ENCODE results near the gene PTPRCAP.

Gene PTPRCAP

GRCh38 chr11:67453816-67454732, 16.6 kb upstream of the PTPRCAP start:
- H3K36me3 Mint-ChIP-seq (ENCODE audit: low read depth) = no peaks in the 10 kb centered on the region
- H3K4me1 Mint-ChIP-seq (ENCODE audit: low read depth) = peaks cover 14% of the 10 kb centered on the region
- no peaks in the 10 kb centered on the region for H3K9me3 Mint-ChIP-seq
- no peak overlapping the region for H3K27ac Mint-ChIP-seq
- no peaks in the 10 kb centered on the region for H3K27me3 Mint-ChIP-seq
- no peak for DNase-seq
- no peak overlapping the region for H3K4me3 Mint-ChIP-seq

- DNase-seq = no peak
- Mint-ChIP-seq H3K27me3 (no peaks in the 10 kb centered on the region), H3K4me3 (no peak within 1 kb of the TSS), H3K9me3 (no peaks in the 10 kb centered on the region), H3K36me3 (ENCODE audit: low read depth) (no peaks in the 10 kb centered on the region), H3K27ac (peak within 1 kb of the TSS; percentile 33), H3K4me1 (ENCODE audit: low read depth) (peaks cover 28% of the 10 kb centered on the region)
Observed at GRCh38 chr11:67452141-67452952, 14.9 kb upstream of the PTPRCAP start, which contains the start of gene GPR152. Gene GPR152 (minus strand): TSS chr11:67452729. CDS start chr11:67452724, 5 bp downstream.

GRCh38 chr11:67451658-67451976, 14.1 kb upstream of the PTPRCAP start:
- peaks cover 36% of the 10 kb centered on the region for H3K4me1 Mint-ChIP-seq (ENCODE audit: low read depth)
- no peaks in the 10 kb centered on the region for H3K9me3 Mint-ChIP-seq
- H3K36me3 Mint-ChIP-seq (ENCODE audit: low read depth) = no peaks in the 10 kb centered on the region
- no peak for DNase-seq
- no peak overlapping the region for H3K4me3 Mint-ChIP-seq
- no peaks in the 10 kb centered on the region for H3K27me3 Mint-ChIP-seq
- peak overlapping the region; percentile 33 for H3K27ac Mint-ChIP-seq

- H3K27ac Mint-ChIP-seq = peak overlapping the region; percentile 33
- no peak overlapping the region for H3K4me3 Mint-ChIP-seq
- H3K36me3 Mint-ChIP-seq (ENCODE audit: low read depth) = no peaks in the 10 kb centered on the region
- no peaks in the 10 kb centered on the region for H3K27me3 Mint-ChIP-seq
- no peaks in the 10 kb centered on the region for H3K9me3 Mint-ChIP-seq
- H3K4me1 Mint-ChIP-seq (ENCODE audit: low read depth) = peaks cover 42% of the 10 kb centered on the region
- DNase-seq = no peak
Observed at GRCh38 chr11:67450796-67451657, 13.5 kb upstream of the PTPRCAP start.

- Mint-ChIP-seq H3K36me3 (ENCODE audit: low read depth) (no peaks in the 10 kb centered on the region), H3K9me3 (no peaks in the 10 kb centered on the region), H3K27ac (peak overlapping the region; percentile 61), H3K4me3 (no peak overlapping the region), H3K4me1 (ENCODE audit: low read depth) (peaks cover 59% of the 10 kb centered on the region), H3K27me3 (no peaks in the 10 kb centered on the region)
- no peak for DNase-seq
Observed at GRCh38 chr11:67449116-67449844, 11.8 kb upstream of the PTPRCAP start.

GRCh38 chr11:67448220-67448609, 10.7 kb upstream of the PTPRCAP start:
- no peak for DNase-seq
- Mint-ChIP-seq H3K4me3 (no peak overlapping the region), H3K9me3 (no peaks in the 10 kb centered on the region), H3K27ac (peak overlapping the region; percentile 57), H3K27me3 (no peaks in the 10 kb centered on the region), H3K36me3 (ENCODE audit: low read depth) (no peaks in the 10 kb centered on the region), H3K4me1 (ENCODE audit: low read depth) (peaks cover 65% of the 10 kb centered on the region)

- Mint-ChIP-seq H3K27me3 (no peaks in the 10 kb centered on the region), H3K27ac (peak overlapping the region; percentile 84), H3K4me1 (ENCODE audit: low read depth) (peaks cover 84% of the 10 kb centered on the region), H3K4me3 (no peak overlapping the region), H3K36me3 (ENCODE audit: low read depth) (no peaks in the 10 kb centered on the region), H3K9me3 (no peaks in the 10 kb centered on the region)
- no peak for DNase-seq
Observed at GRCh38 chr11:67445515-67445914, 8.0 kb upstream of the PTPRCAP start.

GRCh38 chr11:67442504-67443404, 5.3 kb upstream of the PTPRCAP start:
- Mint-ChIP-seq H3K36me3 (ENCODE audit: low read depth) (peaks cover 24% of the 10 kb centered on the region), H3K27ac (peak overlapping the region; percentile 87), H3K27me3 (no peaks in the 10 kb centered on the region), H3K4me1 (ENCODE audit: low read depth) (peaks cover 83% of the 10 kb centered on the region), H3K9me3 (no peaks in the 10 kb centered on the region), H3K4me3 (peak overlapping the region; percentile 67)
- DNase-seq = peak; percentile 51

GRCh38 chr11:67441731-67442351, 4.4 kb upstream of the PTPRCAP start:
- Mint-ChIP-seq H3K4me3 (peak overlapping the region; percentile 67), H3K4me1 (ENCODE audit: low read depth) (peaks cover 74% of the 10 kb centered on the region), H3K27me3 (no peaks in the 10 kb centered on the region), H3K36me3 (ENCODE audit: low read depth) (peaks cover 32% of the 10 kb centered on the region), H3K27ac (peak overlapping the region; percentile 96), H3K9me3 (no peaks in the 10 kb centered on the region)
- peak; percentile 50 for DNase-seq

- DNase-seq = peak; percentile 43
- Mint-ChIP-seq H3K27ac (peak overlapping the region; percentile 96), H3K36me3 (ENCODE audit: low read depth) (peaks cover 39% of the 10 kb centered on the region), H3K4me3 (no peak overlapping the region), H3K27me3 (no peaks in the 10 kb centered on the region), H3K9me3 (no peaks in the 10 kb centered on the region), H3K4me1 (ENCODE audit: low read depth) (peaks cover 70% of the 10 kb centered on the region)
Observed at GRCh38 chr11:67441098-67441563, 3.6 kb upstream of the PTPRCAP start.

- H3K4me1 Mint-ChIP-seq (ENCODE audit: low read depth) = peaks cover 67% of the 10 kb centered on the region
- peak; percentile 59 for DNase-seq
- H3K36me3 Mint-ChIP-seq (ENCODE audit: low read depth) = peaks cover 46% of the 10 kb centered on the region
- peak overlapping the region; percentile 96 for H3K4me3 Mint-ChIP-seq
- H3K27ac Mint-ChIP-seq = peak overlapping the region; percentile 96
- H3K9me3 Mint-ChIP-seq = no peaks in the 10 kb centered on the region
- no peaks in the 10 kb centered on the region for H3K27me3 Mint-ChIP-seq
Observed at GRCh38 chr11:67440229-67441097, 3.0 kb upstream of the PTPRCAP start.

All from activated T-cell treated with anti-CD3 and anti-CD28 coated beads, Interleukin-2, amount 50 U/mL, for 24 hours (primary cell).